K562 (cell line): ENCODE data around the gene GALT. TPM values are rescaled to one million over a fixed set of nuclear protein-coding genes. Genes with fewer than 3 reads are reported as not detected.
A peak's percentile ranks its signal among the peaks of the same experiment; 100 is the strongest.

ENCODE experiments used
- ATAC-seq: fragments of 200-7000 bp; cut with Tn5 transposase; 3 replicates; pipeline ENCODE4 v1.9.1; 2020; ENCODE audit warnings: moderate library complexity
- BruUV-seq: library from RNA; stranded (reverse); fragments of 400-500 nt; replicated peaks from 2 replicates; lab custom pipeline; 2021; lab: Mats Ljungman, UMichigan
- CTCF ChIA-PET: fragments of 300-600 bp; formaldehyde crosslinking; extraction: SDS; loops from one replicate; lab custom pipeline; 2021; ENCODE audit warnings: low intra/inter-chr PET ratio; lab: Yijun Ruan, JAX
- POLR2A ChIA-PET: fragments of 300-600, 350-650 bp; sonication (Branson Sonifier 250); formaldehyde crosslinking; extraction: SDS; loops from one replicate; lab custom pipeline; 2021; ENCODE audit warnings: antibody characterized with exemption, inconsistent platforms; lab: Yijun Ruan, JAX
- DNase-seq, 4 experiments: peaks; one replicate each; pipeline versions ENCODE4 v3.0.0 to v3.0.0-alpha.2; 2011 to 2018; ENCODE audit warnings: low spot score in 3 of 4, mixed read lengths in 3 of 4; ENCODE audit errors: extremely low read depth in 1 of 4
- FAIRE-seq: peaks from 2 replicates; lab custom pipeline; 2011; peaks lifted over from hg19 to GRCh38; lab: Jason Lieb, UNC
- H2AFZ ChIP-seq: 2 replicates; pipeline ENCODE4 v1.6.0; 2011; ENCODE audit warnings: low read depth, low read length, control low read depth, inconsistent platforms
- H3K27ac ChIP-seq: fragments of 200-600 bp; 3 replicates; pipeline ENCODE4 v1.8.0; 2011; ENCODE audit warnings: low read depth, mild to moderate bottlenecking, control low read depth, inconsistent platforms, low read length, moderate library complexity, mixed read lengths; ENCODE audit errors: extremely low read depth
- H3K27me3 ChIP-seq, 2 experiments: fragments of 300-600 bp in 1 of 2; 2 replicates in 1 of 2; 3 replicates in 1 of 2; pipeline versions ENCODE4 v1.6.0 to v1.8.0; 2011; ENCODE audit warnings: inconsistent platforms in 2 of 2, low read length in 2 of 2, mild to moderate bottlenecking in 1 of 2, mixed read lengths in 1 of 2, moderate library complexity in 1 of 2; ENCODE audit not compliant: control insufficient read depth in 2 of 2, insufficient read depth in 2 of 2
- H3K36me3 ChIP-seq: fragments of 300-600 bp; 3 replicates; pipeline ENCODE4 v1.8.0; 2011; ENCODE audit warnings: mild to moderate bottlenecking, low read length, inconsistent platforms; ENCODE audit not compliant: control insufficient read depth, insufficient read depth
- H3K4me1 ChIP-seq, 2 experiments: fragments of 200-600 bp in 1 of 2; replicated peaks in 1 of 2; 2 replicates in 1 of 2; 3 replicates in 1 of 2; pipeline versions ENCODE4 v1.5.1 to v1.8.0; 2011; ENCODE audit warnings: inconsistent platforms in 2 of 2, low read length in 2 of 2, mild to moderate bottlenecking in 1 of 2, mixed read lengths in 1 of 2, moderate library complexity in 1 of 2; ENCODE audit not compliant: control insufficient read depth in 2 of 2, insufficient read depth in 2 of 2
- H3K4me2 ChIP-seq: 2 replicates; pipeline ENCODE4 v1.6.1; 2011; ENCODE audit warnings: low read length, control low read depth, inconsistent platforms, mixed read lengths; ENCODE audit not compliant: insufficient read depth
- H3K4me3 ChIP-seq: fragments of 200-600 bp; sonication (generic), shearing (Covaris generic); 2 replicates; pipeline ENCODE4 v1.5.1; 2016; ENCODE audit warnings: control low read depth, inconsistent platforms
- H3K79me2 ChIP-seq: fragments of 200-600 bp; 3 replicates; pipeline ENCODE4 v1.8.0; 2011; ENCODE audit warnings: low read length, inconsistent platforms; ENCODE audit not compliant: control insufficient read depth, insufficient read depth
- H3K9ac ChIP-seq, 2 experiments: 2 replicates each; pipeline versions ENCODE4 v1.6.0 to v1.6.1; 2011; ENCODE audit warnings: low read depth in 2 of 2, low read length in 2 of 2, control low read depth in 1 of 2, inconsistent platforms in 1 of 2, mild to moderate bottlenecking in 1 of 2, mixed read lengths in 1 of 2; ENCODE audit not compliant: insufficient read depth in 1 of 2
- H3K9me1 ChIP-seq: one replicate; pipeline ENCODE4 v1.6.0; 2011; ENCODE audit warnings: inconsistent platforms, mild to moderate bottlenecking, low read length, moderate library complexity; ENCODE audit not compliant: control insufficient read depth, insufficient read depth
- H3K9me3 ChIP-seq: replicated peaks from 2 replicates; pipeline ENCODE4 v1.5.1; 2011; ENCODE audit warnings: low read depth, low read length, inconsistent platforms; ENCODE audit not compliant: control insufficient read depth, insufficient read depth
- H4K20me1 ChIP-seq: replicated peaks from 2 replicates; pipeline ENCODE4 v1.6.1; 2011; ENCODE audit warnings: low read length, inconsistent platforms, mixed read lengths; ENCODE audit not compliant: control insufficient read depth, insufficient read depth
- CEBPB ChIP-seq: fragments of 450-650 bp; IDR thresholded peaks from 2 replicates; pipeline ENCODE4 v1.6.1; 2016; ENCODE audit warnings: missing genetic modification characterization, missing compliant biosample characterization
- CGGBP1 ChIP-seq: fragments of 250-450 bp; sonication (Bioruptor Pico); IDR thresholded peaks from 2 replicates; pipeline ENCODE4 v1.9.0; 2021; ENCODE audit warnings: mild to moderate bottlenecking
- HNRNPK ChIP-seq: fragments of 200-400 bp; formaldehyde crosslinking; IDR thresholded peaks from one replicate; pipeline ENCODE4 v1.6.1; 2018; ENCODE audit warnings: mild to moderate bottlenecking, low read depth, low read length; ENCODE audit not compliant: poor library complexity, severe bottlenecking
- MEIS2 ChIP-seq: fragments of 450-650 bp; IDR thresholded peaks from 2 replicates; pipeline ENCODE4 v1.6.1; 2014; ENCODE audit warnings: mild to moderate bottlenecking; ENCODE audit not compliant: partially characterized antibody
- NR1H2 ChIP-seq: sonication (generic); formaldehyde crosslinking; IDR thresholded peaks from 2 replicates; pipeline ENCODE4 v1.4.0; 2020; ENCODE audit warnings: mild to moderate bottlenecking, missing genetic modification reagents
- NUFIP1 ChIP-seq: fragments of 450-650 bp; IDR thresholded peaks from 2 replicates; pipeline ENCODE4 v1.6.1; 2018; ENCODE audit not compliant: partially characterized antibody
- PCBP1 ChIP-seq: fragments of 200-400 bp; formaldehyde crosslinking; IDR thresholded peaks from 2 replicates; pipeline ENCODE4 v1.6.1; 2018; ENCODE audit warnings: mild to moderate bottlenecking, low read depth, low read length; ENCODE audit not compliant: poor library complexity, severe bottlenecking
- SMARCA5 ChIP-seq: fragments of 450-650 bp; IDR thresholded peaks from 2 replicates; pipeline ENCODE4 v1.6.1; 2016
- TEAD4 ChIP-seq, 2 experiments: sonication (generic) in 1 of 2; formaldehyde crosslinking in 1 of 2; IDR thresholded peaks; 2 replicates each; pipeline versions ENCODE4 v1.6.1 to v1.8.0; 2012 to 2022; ENCODE audit warnings: borderline replicate concordance in 1 of 2, inconsistent platforms in 1 of 2, low read length in 1 of 2, mild to moderate bottlenecking in 1 of 2, missing genetic modification reagents in 1 of 2
- TRIM28 ChIP-seq: fragments of 450-650 bp; IDR thresholded peaks from 2 replicates; pipeline ENCODE4 v1.6.1; 2017
- WGBS: fragments of 100-300 bp; shearing (Covaris generic); methylation state at CpG from one replicate; pipeline ENCODE4 v1.1.6; 2016; ENCODE audit warnings: low coverage, mixed read lengths; ENCODE audit not compliant: insufficient coverage; ENCODE audit errors: missing lambda C conversion rate; 5-methylcytosine and 5-hydroxymethylcytosine counted together
- in situ Hi-C: fragments of 300-500 bp; cut with MboI; formaldehyde crosslinking; loops from 4 replicates; pipeline ENCODE4 v1.15.0; 2018; ENCODE audit warnings: inconsistent platforms, mixed read lengths
- intact Hi-C: fragments of 100-400 bp; cut with micrococcal nuclease; formaldehyde crosslinking; loops from 2 replicates; pipeline ENCODE4 v1.14.2; 2022
- polyA plus RNA-seq, 8 experiments: library from polyadenylated mRNA; depleted of rRNA in 4 of 8; stranded (reverse) in 5 of 8; unstranded in 3 of 8; fragments of >200 nt; fragmentation: Nextera tagmentation in 2 of 8; fragmentation: Illumina TruSeq in 1 of 8; extraction: Ambion mirVana in 2 of 8; extraction: Trizol in 1 of 8; gene quantifications; 2 replicates each; pipeline versions ENCODE4 v1.2.1 to v1.2.3, GENCODE V29; 2011 to 2014; ENCODE audit warnings: inconsistent platforms in 1 of 8, missing spikeins in 1 of 8
- total RNA-seq, 7 experiments: library from RNA; depleted of rRNA in 6 of 7; stranded (reverse); fragments of >200 nt in 6 of 7; fragmentation: Illumina TruSeq in 2 of 7; extraction: Trizol in 2 of 7; gene quantifications; 2 replicates each; pipeline versions ENCODE4 v1.2.1 to v1.2.3, GENCODE V29; 2011 to 2021; ENCODE audit warnings: low replicate concordance in 1 of 7
- TF ChIP-seq, protein P1 (sequence below): fragments of 250-450 bp; sonication (Bioruptor Pico); IDR thresholded peaks from 2 replicates; pipeline ENCODE4 v1.4.0; 2020; ENCODE audit warnings: mild to moderate bottlenecking
- TF ChIP-seq, protein P2 (sequence below): sonication (generic); formaldehyde crosslinking; IDR thresholded peaks from 2 replicates; pipeline ENCODE4 v1.8.1; 2023; ENCODE audit warnings: mild to moderate bottlenecking, missing genetic modification reagents
- TF ChIP-seq, protein P3 (sequence below): sonication (generic); formaldehyde crosslinking; IDR thresholded peaks from 2 replicates; pipeline ENCODE4 v1.8.1; 2023; ENCODE audit warnings: missing genetic modification reagents, mild to moderate bottlenecking, borderline replicate concordance

Gene GALT
- total and polyA plus RNA-seq, 9 of the 15 experiments (the other 6 are each of a cell fraction or from before 2014, with no cell fraction given) = 7.3 to 29.2 (median 15.6) TPM

DNA sequence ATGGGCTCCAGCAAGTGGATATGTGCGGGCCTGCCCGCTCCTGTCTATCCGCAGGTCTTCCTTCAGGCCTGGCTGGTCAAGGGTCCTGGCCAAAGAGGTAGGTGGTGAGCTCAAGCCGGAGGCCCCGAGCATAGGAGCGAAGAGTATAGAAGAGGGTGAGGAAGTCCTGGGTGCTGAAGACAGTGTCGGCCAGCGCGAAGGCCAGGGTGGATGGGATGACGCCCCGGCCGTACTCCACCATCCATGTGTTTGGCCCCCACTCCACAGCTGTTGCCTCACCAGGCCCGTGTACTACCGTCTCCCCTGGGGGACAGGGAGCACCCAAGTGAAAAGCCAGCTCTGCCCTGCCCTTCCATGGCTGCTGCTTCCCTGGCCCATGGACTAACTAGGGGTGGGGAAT lies 10.9 kb upstream of the GALT start:
- 90% methylated on average over 6 of the region's 14 CpGs for WGBS
- H4K20me1 ChIP-seq = 0 out of 2 replicates have a peak, but pooled peaks cover 4% of the 10 kb centered on the region
- no peaks in the 10 kb centered on the region for H3K9me1 ChIP-seq
- H3K79me2 ChIP-seq = peaks cover 18% of the 10 kb centered on the region
- no peak for DNase-seq
- intact Hi-C loops (no loop called here), in situ Hi-C loops (no loop called here)
- FAIRE-seq = no peak
- peak overlapping the region in 1 of 2 experiments; percentile 77; a peak in 2 of 4 replicates for H3K9ac ChIP-seq
- H3K27ac ChIP-seq = no peak overlapping the region
- peak overlapping the region; percentile 12; the same call in 1 of the 2 replicates for H3K4me3 ChIP-seq
- POLR2A ChIA-PET = interaction anchor here (0.6 to 1.7 kb wide), 5 partner anchors 11 to 300 kb away, joined by 3 to 6 read pairs (median 4); partner anchors contain the start of gene GALT
- no peak for ATAC-seq
- no TSS peak for BruUV-seq
- no peak overlapping the region for H2AFZ ChIP-seq
- H3K36me3 ChIP-seq = peaks cover 14% of the 10 kb centered on the region; the same call in 1 of the 3 replicates
- no peaks in the 10 kb centered on the region for H3K9me3 ChIP-seq
- no peak overlapping the region for H3K4me2 ChIP-seq
- CTCF ChIA-PET = no interaction called here
- H3K27me3 ChIP-seq = peaks cover 0 to 3% of the 10 kb centered on the region in 2 experiments; a peak in 2 of 5 replicates
- peaks cover 5 to 23% of the 10 kb centered on the region in 2 experiments; a peak in 4 of 5 replicates for H3K4me1 ChIP-seq
- TF ChIP-seq CEBPB (tag) = no peak
- no peak for TF ChIP-seq NUFIP1
- TF ChIP-seq, protein P1, sequence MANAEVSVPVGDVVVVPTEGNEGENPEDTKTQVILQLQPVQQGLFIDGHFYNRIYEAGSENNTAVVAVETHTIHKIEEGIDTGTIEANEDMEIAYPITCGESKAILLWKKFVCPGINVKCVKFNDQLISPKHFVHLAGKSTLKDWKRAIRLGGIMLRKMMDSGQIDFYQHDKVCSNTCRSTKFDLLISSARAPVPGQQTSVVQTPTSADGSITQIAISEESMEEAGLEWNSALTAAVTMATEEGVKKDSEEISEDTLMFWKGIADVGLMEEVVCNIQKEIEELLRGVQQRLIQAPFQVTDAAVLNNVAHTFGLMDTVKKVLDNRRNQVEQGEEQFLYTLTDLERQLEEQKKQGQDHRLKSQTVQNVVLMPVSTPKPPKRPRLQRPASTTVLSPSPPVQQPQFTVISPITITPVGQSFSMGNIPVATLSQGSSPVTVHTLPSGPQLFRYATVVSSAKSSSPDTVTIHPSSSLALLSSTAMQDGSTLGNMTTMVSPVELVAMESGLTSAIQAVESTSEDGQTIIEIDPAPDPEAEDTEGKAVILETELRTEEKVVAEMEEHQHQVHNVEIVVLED (CRISPR knock-in tag) = no peak
- TF ChIP-seq MEIS2 = no peak
- TF ChIP-seq CGGBP1 = no peak
- TF ChIP-seq, protein P2, sequence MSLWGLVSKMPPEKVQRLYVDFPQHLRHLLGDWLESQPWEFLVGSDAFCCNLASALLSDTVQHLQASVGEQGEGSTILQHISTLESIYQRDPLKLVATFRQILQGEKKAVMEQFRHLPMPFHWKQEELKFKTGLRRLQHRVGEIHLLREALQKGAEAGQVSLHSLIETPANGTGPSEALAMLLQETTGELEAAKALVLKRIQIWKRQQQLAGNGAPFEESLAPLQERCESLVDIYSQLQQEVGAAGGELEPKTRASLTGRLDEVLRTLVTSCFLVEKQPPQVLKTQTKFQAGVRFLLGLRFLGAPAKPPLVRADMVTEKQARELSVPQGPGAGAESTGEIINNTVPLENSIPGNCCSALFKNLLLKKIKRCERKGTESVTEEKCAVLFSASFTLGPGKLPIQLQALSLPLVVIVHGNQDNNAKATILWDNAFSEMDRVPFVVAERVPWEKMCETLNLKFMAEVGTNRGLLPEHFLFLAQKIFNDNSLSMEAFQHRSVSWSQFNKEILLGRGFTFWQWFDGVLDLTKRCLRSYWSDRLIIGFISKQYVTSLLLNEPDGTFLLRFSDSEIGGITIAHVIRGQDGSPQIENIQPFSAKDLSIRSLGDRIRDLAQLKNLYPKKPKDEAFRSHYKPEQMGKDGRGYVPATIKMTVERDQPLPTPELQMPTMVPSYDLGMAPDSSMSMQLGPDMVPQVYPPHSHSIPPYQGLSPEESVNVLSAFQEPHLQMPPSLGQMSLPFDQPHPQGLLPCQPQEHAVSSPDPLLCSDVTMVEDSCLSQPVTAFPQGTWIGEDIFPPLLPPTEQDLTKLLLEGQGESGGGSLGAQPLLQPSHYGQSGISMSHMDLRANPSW (CRISPR knock-in tag) = no peak
- TF ChIP-seq PCBP1 = no peak
- TF ChIP-seq TEAD4 (IDR thresholded peaks at IDR 0.05; ENCODE audit: low read length) = no peak
- TF ChIP-seq TEAD4 (CRISPR knock-in tag; IDR thresholded peaks at IDR 0.05; ENCODE audit: borderline replicate concordance) = no peak
- no peak for TF ChIP-seq SMARCA5
- TF ChIP-seq HNRNPK = no peak
- TF ChIP-seq TRIM28 = no peak
- no peak for TF ChIP-seq NR1H2 (CRISPR knock-in tag)
- TF ChIP-seq, protein P3, sequence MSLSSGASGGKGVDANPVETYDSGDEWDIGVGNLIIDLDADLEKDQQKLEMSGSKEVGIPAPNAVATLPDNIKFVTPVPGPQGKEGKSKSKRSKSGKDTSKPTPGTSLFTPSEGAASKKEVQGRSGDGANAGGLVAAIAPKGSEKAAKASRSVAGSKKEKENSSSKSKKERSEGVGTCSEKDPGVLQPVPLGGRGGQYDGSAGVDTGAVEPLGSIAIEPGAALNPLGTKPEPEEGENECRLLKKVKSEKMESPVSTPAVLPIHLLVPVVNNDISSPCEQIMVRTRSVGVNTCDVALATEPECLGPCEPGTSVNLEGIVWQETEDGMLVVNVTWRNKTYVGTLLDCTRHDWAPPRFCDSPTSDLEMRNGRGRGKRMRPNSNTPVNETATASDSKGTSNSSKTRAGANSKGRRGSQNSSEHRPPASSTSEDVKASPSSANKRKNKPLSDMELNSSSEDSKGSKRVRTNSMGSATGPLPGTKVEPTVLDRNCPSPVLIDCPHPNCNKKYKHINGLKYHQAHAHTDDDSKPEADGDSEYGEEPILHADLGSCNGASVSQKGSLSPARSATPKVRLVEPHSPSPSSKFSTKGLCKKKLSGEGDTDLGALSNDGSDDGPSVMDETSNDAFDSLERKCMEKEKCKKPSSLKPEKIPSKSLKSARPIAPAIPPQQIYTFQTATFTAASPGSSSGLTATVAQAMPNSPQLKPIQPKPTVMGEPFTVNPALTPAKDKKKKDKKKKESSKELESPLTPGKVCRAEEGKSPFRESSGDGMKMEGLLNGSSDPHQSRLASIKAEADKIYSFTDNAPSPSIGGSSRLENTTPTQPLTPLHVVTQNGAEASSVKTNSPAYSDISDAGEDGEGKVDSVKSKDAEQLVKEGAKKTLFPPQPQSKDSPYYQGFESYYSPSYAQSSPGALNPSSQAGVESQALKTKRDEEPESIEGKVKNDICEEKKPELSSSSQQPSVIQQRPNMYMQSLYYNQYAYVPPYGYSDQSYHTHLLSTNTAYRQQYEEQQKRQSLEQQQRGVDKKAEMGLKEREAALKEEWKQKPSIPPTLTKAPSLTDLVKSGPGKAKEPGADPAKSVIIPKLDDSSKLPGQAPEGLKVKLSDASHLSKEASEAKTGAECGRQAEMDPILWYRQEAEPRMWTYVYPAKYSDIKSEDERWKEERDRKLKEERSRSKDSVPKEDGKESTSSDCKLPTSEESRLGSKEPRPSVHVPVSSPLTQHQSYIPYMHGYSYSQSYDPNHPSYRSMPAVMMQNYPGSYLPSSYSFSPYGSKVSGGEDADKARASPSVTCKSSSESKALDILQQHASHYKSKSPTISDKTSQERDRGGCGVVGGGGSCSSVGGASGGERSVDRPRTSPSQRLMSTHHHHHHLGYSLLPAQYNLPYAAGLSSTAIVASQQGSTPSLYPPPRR (CRISPR knock-in tag) = no peak
